Stimulated activated CD4-positive, alpha-beta T cell treated with anti-CD3 and anti-CD28 coated beads, Interleukin-12 subunit alpha, Interleukin-12 subunit beta, amount 100 ng/mL, for 48 hours (primary cell): ENCODE data around the gene LIPK.
A peak's percentile ranks its signal among the peaks of the same experiment; 100 is the strongest.
"Not testable (repeated sequence)": the region's sequence is repeated elsewhere in the genome, so short reads cannot be mapped to it uniquely, and the experiment has no call there.

ENCODE experiments used
- DNase-seq, 3 donors: peaks; one replicate each; pipeline ENCODE4 v3.0.0-alpha.2; 2020; ENCODE audit warnings: low read depth in 2 of 3, low spot score in 1 of 3

The LIPK gene

GRCh38 chr10:88715517-88715916, 9.5 kb downstream of the LIPK start:
- no peak for DNase-seq

- no peak for DNase-seq
Measured at GRCh38 chr10:88721392-88721791, 15.3 kb downstream of the LIPK start.

GRCh38 chr10:88725798-88726197, 19.7 kb downstream of the LIPK start:
- DNase-seq, result no peak

GRCh38 chr10:88728107-88728763, 22.2 kb downstream of the LIPK start:
- DNase-seq, result peak; percentile 59 to 72 (median 62)

- DNase-seq, result no peak
Measured at GRCh38 chr10:88730864-88731263, 24.8 kb downstream of the LIPK start.

- no peak for DNase-seq
Measured at GRCh38 chr10:88731296-88731695, 25.2 kb downstream of the LIPK start.

- DNase-seq, result no peak
Measured at GRCh38 chr10:88733215-88733614, 27.2 kb downstream of the LIPK start.

- DNase-seq, result no peak
Measured at GRCh38 chr10:88735661-88736060, 29.6 kb downstream of the LIPK start.

GRCh38 chr10:88741921-88742320, 35.9 kb downstream of the LIPK start:
- not testable (repeated sequence) for DNase-seq

- DNase-seq, result no peak
Measured at GRCh38 chr10:88742448-88742847, 36.4 kb downstream of the LIPK start.

- no peak for DNase-seq
Measured at GRCh38 chr10:88744002-88744401, 38.0 kb downstream of the LIPK start.

GRCh38 chr10:88745633-88746032, 39.6 kb downstream of the LIPK start:
- DNase-seq, result no peak

GRCh38 chr10:88754287-88754686, 48.2 kb downstream of the LIPK start:
- no peak for DNase-seq

GRCh38 chr10:88755753-88756152, 49.7 kb downstream of the LIPK start:
- peak in 2 of 3 donors; percentile 5 to 12 for DNase-seq

- no peak for DNase-seq
Measured at GRCh38 chr10:88756660-88757059, 50.6 kb downstream of the LIPK start.

GRCh38 chr10:88759366-88760101, 53.5 kb downstream of the LIPK start, which contains the start of gene LIPN:
LIPN (plus strand) TSS chr10:88760020; CDS start chr10:88761406, 1,386 bp downstream.
- DNase-seq, result no peak

- DNase-seq, result no peak
Measured at GRCh38 chr10:88762906-88763305, 56.9 kb downstream of the LIPK start.

- DNase-seq, result no peak
Measured at GRCh38 chr10:88763441-88763840, 57.4 kb downstream of the LIPK start.

GRCh38 chr10:88764110-88764509, 58.1 kb downstream of the LIPK start:
- no peak for DNase-seq

GRCh38 chr10:88765816-88766215, 59.8 kb downstream of the LIPK start:
- DNase-seq, result no peak

- DNase-seq, result no peak
Measured at GRCh38 chr10:88769384-88769783, 63.3 kb downstream of the LIPK start.

- DNase-seq, result no peak
Measured at GRCh38 chr10:88781206-88781605, 75.2 kb downstream of the LIPK start.

GRCh38 chr10:88782222-88782621, 76.2 kb downstream of the LIPK start:
- no peak for DNase-seq
